ENCODE measurements around the gene USH2A. TPM values are rescaled to one million over a fixed set of nuclear protein-coding genes. Genes with fewer than 3 reads are reported as not detected.

Gene USH2A
- total RNA-seq, 3 donors from 2014 or later, result not detected

- Mint-ChIP-seq H3K9me3 (peaks cover 4% of the 10 kb centered on the region), H3K27me3 (ENCODE audit: low read depth) (no peaks in the 10 kb centered on the region), H3K4me3 (no peak overlapping the region), H3K36me3 (ENCODE audit: insufficient read depth) (no peaks in the 10 kb centered on the region), H3K4me1 (ENCODE audit: low read depth) (no peaks in the 10 kb centered on the region)
- DNase-seq (no peak), ATAC-seq (no peak)
These were observed 464.4 kb downstream of the USH2A start for GRCh38 chr1:215958841-215959240.

- H3K9me3 Mint-ChIP-seq, result peaks cover 4% of the 10 kb centered on the region
- H3K4me1 Mint-ChIP-seq (ENCODE audit: low read depth), result no peaks in the 10 kb centered on the region
- no peaks in the 10 kb centered on the region for H3K36me3 Mint-ChIP-seq (ENCODE audit: insufficient read depth)
- ATAC-seq, result no peak
- no peak for DNase-seq
- H3K27me3 Mint-ChIP-seq (ENCODE audit: low read depth), result no peaks in the 10 kb centered on the region
- H3K4me3 Mint-ChIP-seq, result no peak overlapping the region
These were observed 465.6 kb downstream of the USH2A start for GRCh38 chr1:215957663-215958062.

- H3K9me3 Mint-ChIP-seq, result peaks cover 3% of the 10 kb centered on the region
- H3K36me3 Mint-ChIP-seq (ENCODE audit: insufficient read depth), result no peaks in the 10 kb centered on the region
- no peak for DNase-seq
- ATAC-seq, result no peak
- no peak overlapping the region for H3K4me3 Mint-ChIP-seq
- no peaks in the 10 kb centered on the region for H3K27me3 Mint-ChIP-seq (ENCODE audit: low read depth)
- H3K4me1 Mint-ChIP-seq (ENCODE audit: low read depth), result no peaks in the 10 kb centered on the region
These were observed 490.7 kb downstream of the USH2A start for GRCh38 chr1:215932558-215932957.

GRCh38 chr1:215926670-215927069 is 496.6 kb downstream of the USH2A start:
- DNase-seq (no peak), ATAC-seq (no peak)
- H3K4me3 Mint-ChIP-seq, result no peak overlapping the region
- no peaks in the 10 kb centered on the region for H3K4me1 Mint-ChIP-seq (ENCODE audit: low read depth)
- H3K27me3 Mint-ChIP-seq (ENCODE audit: low read depth), result no peaks in the 10 kb centered on the region
- H3K36me3 Mint-ChIP-seq (ENCODE audit: insufficient read depth), result no peaks in the 10 kb centered on the region
- peaks cover 8% of the 10 kb centered on the region for H3K9me3 Mint-ChIP-seq

- Mint-ChIP-seq H3K4me1 (ENCODE audit: low read depth) (no peaks in the 10 kb centered on the region), H3K27me3 (ENCODE audit: low read depth) (no peaks in the 10 kb centered on the region), H3K36me3 (ENCODE audit: insufficient read depth) (no peaks in the 10 kb centered on the region), H3K9me3 (peaks cover 14% of the 10 kb centered on the region), H3K4me3 (no peak overlapping the region)
- DNase-seq, result no peak
- ATAC-seq, result no peak
These were observed 500.0 kb downstream of the USH2A start for GRCh38 chr1:215923129-215923824.

- Mint-ChIP-seq H3K4me1 (ENCODE audit: low read depth) (no peaks in the 10 kb centered on the region), H3K9me3 (peaks cover 26% of the 10 kb centered on the region), H3K27me3 (ENCODE audit: low read depth) (no peaks in the 10 kb centered on the region), H3K36me3 (ENCODE audit: insufficient read depth) (no peaks in the 10 kb centered on the region), H3K4me3 (no peak overlapping the region)
- no peak for DNase-seq
- ATAC-seq, result no peak
These were observed 511.8 kb downstream of the USH2A start for GRCh38 chr1:215911406-215911968.

- no peak for ATAC-seq
- Mint-ChIP-seq H3K9me3 (peaks cover 21% of the 10 kb centered on the region), H3K27me3 (ENCODE audit: low read depth) (no peaks in the 10 kb centered on the region), H3K4me3 (no peak overlapping the region), H3K36me3 (ENCODE audit: insufficient read depth) (no peaks in the 10 kb centered on the region), H3K4me1 (ENCODE audit: low read depth) (no peaks in the 10 kb centered on the region)
- no peak for DNase-seq
These were observed 517.6 kb downstream of the USH2A start for GRCh38 chr1:215905493-215906115.

- no peak for ATAC-seq
- H3K9me3 Mint-ChIP-seq, result peaks cover 7% of the 10 kb centered on the region
- no peak for DNase-seq
- no peaks in the 10 kb centered on the region for H3K4me1 Mint-ChIP-seq (ENCODE audit: low read depth)
- H3K27me3 Mint-ChIP-seq (ENCODE audit: low read depth), result no peaks in the 10 kb centered on the region
- no peak overlapping the region for H3K4me3 Mint-ChIP-seq
- no peaks in the 10 kb centered on the region for H3K36me3 Mint-ChIP-seq (ENCODE audit: insufficient read depth)
These were observed 522.6 kb downstream of the USH2A start for GRCh38 chr1:215900684-215901083.

GRCh38 chr1:215899901-215900300 is 523.3 kb downstream of the USH2A start:
- DNase-seq (no peak), ATAC-seq (no peak)
- Mint-ChIP-seq H3K27me3 (ENCODE audit: low read depth) (no peaks in the 10 kb centered on the region), H3K36me3 (ENCODE audit: insufficient read depth) (no peaks in the 10 kb centered on the region), H3K4me1 (ENCODE audit: low read depth) (no peaks in the 10 kb centered on the region), H3K9me3 (peaks cover 7% of the 10 kb centered on the region), H3K4me3 (no peak overlapping the region)

- H3K27me3 Mint-ChIP-seq (ENCODE audit: low read depth), result no peaks in the 10 kb centered on the region
- no peaks in the 10 kb centered on the region for H3K9me3 Mint-ChIP-seq
- H3K4me1 Mint-ChIP-seq (ENCODE audit: low read depth), result no peaks in the 10 kb centered on the region
- DNase-seq, result no peak
- no peak for ATAC-seq
- no peaks in the 10 kb centered on the region for H3K36me3 Mint-ChIP-seq (ENCODE audit: insufficient read depth)
- no peak overlapping the region for H3K4me3 Mint-ChIP-seq
These were observed 527.4 kb downstream of the USH2A start for GRCh38 chr1:215895893-215896292.

- no peak for ATAC-seq
These were observed 528.0 kb downstream of the USH2A start for GRCh38 chr1:215895276-215895675.

GRCh38 chr1:215894617-215895016 is 528.6 kb downstream of the USH2A start:
- no peaks in the 10 kb centered on the region for H3K9me3 Mint-ChIP-seq
- no peak for DNase-seq
- ATAC-seq, result no peak
- no peaks in the 10 kb centered on the region for H3K36me3 Mint-ChIP-seq (ENCODE audit: insufficient read depth)
- no peaks in the 10 kb centered on the region for H3K4me1 Mint-ChIP-seq (ENCODE audit: low read depth)
- H3K4me3 Mint-ChIP-seq, result no peak overlapping the region
- no peaks in the 10 kb centered on the region for H3K27me3 Mint-ChIP-seq (ENCODE audit: low read depth)

More at GRCh38 chr1:215895276-215895675, 528.0 kb downstream of the USH2A start:
- H3K4me3 Mint-ChIP-seq, result no peak overlapping the region
- no peak for DNase-seq
- H3K9me3 Mint-ChIP-seq, result no peaks in the 10 kb centered on the region
- H3K36me3 Mint-ChIP-seq (ENCODE audit: insufficient read depth), result no peaks in the 10 kb centered on the region
- no peaks in the 10 kb centered on the region for H3K27me3 Mint-ChIP-seq (ENCODE audit: low read depth)
- H3K4me1 Mint-ChIP-seq (ENCODE audit: low read depth), result no peaks in the 10 kb centered on the region

GRCh38 chr1:215891266-215892057 is 531.8 kb downstream of the USH2A start:
- no peak overlapping the region for H3K4me3 Mint-ChIP-seq
- no peaks in the 10 kb centered on the region for H3K36me3 Mint-ChIP-seq (ENCODE audit: insufficient read depth)
- no peak for ATAC-seq
- DNase-seq, result no peak
- H3K9me3 Mint-ChIP-seq, result no peaks in the 10 kb centered on the region
- H3K27me3 Mint-ChIP-seq (ENCODE audit: low read depth), result no peaks in the 10 kb centered on the region
- H3K4me1 Mint-ChIP-seq (ENCODE audit: low read depth), result no peaks in the 10 kb centered on the region

- Mint-ChIP-seq H3K4me1 (ENCODE audit: low read depth) (no peaks in the 10 kb centered on the region), H3K36me3 (ENCODE audit: insufficient read depth) (no peaks in the 10 kb centered on the region), H3K4me3 (no peak overlapping the region), H3K27me3 (ENCODE audit: low read depth) (no peaks in the 10 kb centered on the region), H3K9me3 (no peaks in the 10 kb centered on the region)
- no peak for ATAC-seq
- DNase-seq, result no peak
These were observed 532.8 kb downstream of the USH2A start for GRCh38 chr1:215890438-215890837.
